HCT116 (cell line): Measurements from ENCODE around the gene RWDD3.

Experiments used
- CTCF ChIP-seq, 3 experiments: fragments of 200-600 bp in 1 of 3; sonication (generic) in 1 of 3; IDR thresholded peaks in 2 of 3; conservative IDR thresholded peaks in 1 of 3; 2 replicates each; pipeline ENCODE4 v1.5.1; 2012 to 2017; ENCODE audit warnings: low read depth in 2 of 3, low read length in 2 of 3, antibody characterized with exemption in 1 of 3, borderline replicate concordance in 1 of 3, control low read depth in 1 of 3, mild to moderate bottlenecking in 1 of 3, mixed read lengths in 1 of 3, mixed run types in 1 of 3, moderate library complexity in 1 of 3; ENCODE audit not compliant: insufficient read depth in 1 of 3
- POLR2A ChIP-seq: IDR thresholded peaks from 2 replicates; pipeline ENCODE4 v1.7.0; 2011; ENCODE audit warnings: borderline replicate concordance; ENCODE audit not compliant: insufficient read depth, insufficient read length; ENCODE audit errors: extremely low read depth
- POLR2AphosphoS5 ChIP-seq: IDR thresholded peaks from 2 replicates; pipeline ENCODE4 v1.6.1; 2011; ENCODE audit warnings: mild to moderate bottlenecking, low read depth, low read length, moderate library complexity
- RAD21 ChIP-seq: IDR thresholded peaks from 2 replicates; pipeline ENCODE4 v1.6.1; 2012; ENCODE audit warnings: low read depth, mild to moderate bottlenecking
- SIN3A ChIP-seq: IDR thresholded peaks from 2 replicates; pipeline ENCODE4 v1.6.1; 2012; ENCODE audit warnings: low read depth
- SP1 ChIP-seq: IDR thresholded peaks from 2 replicates; pipeline ENCODE4 v1.6.1; 2012; ENCODE audit warnings: low read depth

- no peak for TF ChIP-seq SIN3A
- no peak for TF ChIP-seq POLR2AphosphoS5
- TF ChIP-seq POLR2A: no peak
- no peak for TF ChIP-seq CTCF (IDR thresholded peaks at IDR 0.05 in 2 of 3, conservative IDR thresholded peaks at IDR 0.05 in 1 of 3; ENCODE audit: borderline replicate concordance in 1 of 3, insufficient read depth in 1 of 3, low read depth in 2 of 3, low read length in 2 of 3)
- no peak for TF ChIP-seq RAD21
- no peak for TF ChIP-seq SP1
Observed at GRCh38 chr1:95255826-95256225, 21.8 kb downstream of the RWDD3 start.
